HFF-Myc (cell line): ENCODE data around the gene PLGRKT.
"Not testable (repeated sequence)": the region's sequence is repeated elsewhere in the genome, so short reads cannot be mapped to it uniquely, and the experiment has no call there.

Experiments used
- DNase-seq: peaks from one replicate; pipeline ENCODE4 v3.0.0-alpha.2; 2011; ENCODE audit warnings: low read depth; ENCODE audit errors: extremely low read depth
- H3K4me3 ChIP-seq: replicated peaks from 2 replicates; pipeline ENCODE4 v1.5.1; 2011; ENCODE audit warnings: low read depth, mild to moderate bottlenecking, control low read depth, low read length
- TF ChIP-seq, protein P1 (sequence below): IDR thresholded peaks from 2 replicates; pipeline ENCODE4 v1.5.1; 2012; ENCODE audit warnings: mild to moderate bottlenecking, low read depth, low read length, control low read depth; ENCODE audit errors: missing control alignments

PLGRKT gene

DNA sequence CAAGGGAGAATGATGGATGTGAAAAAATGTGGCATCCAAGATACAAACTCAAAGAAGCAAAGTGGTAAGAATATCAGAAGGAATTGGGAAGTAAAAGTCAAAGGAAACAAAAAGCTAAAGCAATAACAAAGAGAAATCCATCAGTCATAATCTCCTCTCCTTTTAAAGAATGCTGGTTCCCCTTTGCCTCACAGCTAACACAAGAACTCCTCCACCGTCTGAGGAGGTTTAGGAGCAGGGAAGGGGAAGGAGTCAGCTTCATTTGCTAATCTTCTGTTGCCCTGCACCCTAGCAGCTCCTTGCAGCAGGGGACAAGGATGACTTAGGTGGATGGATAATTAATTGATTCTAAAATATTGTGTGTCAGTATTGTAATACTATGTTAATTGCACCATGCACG is 29.0 kb upstream of the PLGRKT start:
- DNase-seq: no peak
- H3K4me3 ChIP-seq: no peak overlapping the region
- TF ChIP-seq, protein P1, sequence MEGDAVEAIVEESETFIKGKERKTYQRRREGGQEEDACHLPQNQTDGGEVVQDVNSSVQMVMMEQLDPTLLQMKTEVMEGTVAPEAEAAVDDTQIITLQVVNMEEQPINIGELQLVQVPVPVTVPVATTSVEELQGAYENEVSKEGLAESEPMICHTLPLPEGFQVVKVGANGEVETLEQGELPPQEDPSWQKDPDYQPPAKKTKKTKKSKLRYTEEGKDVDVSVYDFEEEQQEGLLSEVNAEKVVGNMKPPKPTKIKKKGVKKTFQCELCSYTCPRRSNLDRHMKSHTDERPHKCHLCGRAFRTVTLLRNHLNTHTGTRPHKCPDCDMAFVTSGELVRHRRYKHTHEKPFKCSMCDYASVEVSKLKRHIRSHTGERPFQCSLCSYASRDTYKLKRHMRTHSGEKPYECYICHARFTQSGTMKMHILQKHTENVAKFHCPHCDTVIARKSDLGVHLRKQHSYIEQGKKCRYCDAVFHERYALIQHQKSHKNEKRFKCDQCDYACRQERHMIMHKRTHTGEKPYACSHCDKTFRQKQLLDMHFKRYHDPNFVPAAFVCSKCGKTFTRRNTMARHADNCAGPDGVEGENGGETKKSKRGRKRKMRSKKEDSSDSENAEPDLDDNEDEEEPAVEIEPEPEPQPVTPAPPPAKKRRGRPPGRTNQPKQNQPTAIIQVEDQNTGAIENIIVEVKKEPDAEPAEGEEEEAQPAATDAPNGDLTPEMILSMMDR: no peak

DNA sequence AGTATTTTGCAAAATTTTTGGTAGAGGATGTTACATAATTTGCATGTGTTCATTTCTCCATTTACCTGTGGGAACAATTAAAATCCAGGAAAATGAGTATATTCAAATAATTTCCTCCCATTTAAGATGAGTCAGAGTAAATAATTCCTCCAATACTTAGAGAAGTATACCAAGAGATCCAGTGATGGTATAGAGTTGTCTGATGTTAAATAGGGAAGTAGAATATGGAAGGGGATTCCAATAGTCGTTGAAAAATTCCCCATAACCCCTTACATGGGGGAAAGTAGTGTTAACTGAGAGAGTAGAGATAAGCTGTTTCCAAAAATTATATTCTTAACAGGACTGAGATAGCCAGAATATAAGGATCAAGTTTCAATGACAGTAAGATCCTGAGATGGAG is 28.3 kb upstream of the PLGRKT start:
- TF ChIP-seq, protein P1: no peak
- no peak for DNase-seq
- H3K4me3 ChIP-seq: no peak overlapping the region

GRCh38 chr9:5464831-5465330 is 27.2 kb upstream of the PLGRKT start:
- not testable (repeated sequence) for H3K4me3 ChIP-seq, DNase-seq

- DNase-seq: no peak
- no peak overlapping the region for H3K4me3 ChIP-seq
- TF ChIP-seq, protein P1: no peak
Measured at GRCh38 chr9:5460157-5460556, 22.4 kb upstream of the PLGRKT start.

- no peak for DNase-seq
- H3K4me3 ChIP-seq: no peak overlapping the region
- TF ChIP-seq, protein P1: no peak
Measured at GRCh38 chr9:5459289-5459829, 21.6 kb upstream of the PLGRKT start.

- no peak overlapping the region for H3K4me3 ChIP-seq
- TF ChIP-seq, protein P1: no peak
- DNase-seq: no peak
Measured at GRCh38 chr9:5455181-5455580, 17.5 kb upstream of the PLGRKT start.

DNA sequence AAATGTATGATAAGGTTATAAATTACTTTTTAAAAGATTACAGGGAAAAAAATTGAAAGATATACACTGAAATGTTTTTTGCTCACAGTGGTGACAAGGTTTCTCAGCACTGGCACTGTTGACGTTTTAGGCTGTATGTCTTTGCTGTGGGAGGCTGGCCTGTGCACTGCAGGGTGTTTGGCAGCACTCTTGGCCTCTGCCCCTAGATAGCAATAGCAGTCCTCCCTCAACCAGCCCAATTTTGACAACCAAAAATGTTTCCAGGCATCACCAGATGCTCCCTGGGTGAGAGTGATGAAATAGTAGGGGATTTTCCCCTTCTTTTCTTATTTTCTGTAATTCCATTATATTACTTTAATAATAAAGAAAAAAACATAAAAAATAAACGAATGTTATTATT is 15.9 kb upstream of the PLGRKT start:
- TF ChIP-seq, protein P1: no peak
- H3K4me3 ChIP-seq: no peak overlapping the region
- no peak for DNase-seq
